Hepatocyte (in vitro differentiated cells): ENCODE results near the gene DCAF4. TPM values are rescaled to one million over a fixed set of nuclear protein-coding genes. Genes with fewer than 3 reads are reported as not detected.

ENCODE experiments used
- DNase-seq: peaks from one replicate; pipeline ENCODE4 v3.0.0-alpha.2; 2016; ENCODE audit warnings: low spot score
- H2AFZ ChIP-seq: fragments of 200-600 bp; sonication (generic); 2 replicates; pipeline ENCODE4 v1.6.0; 2016; ENCODE audit warnings: antibody characterized with exemption, mild to moderate bottlenecking
- H3K27ac ChIP-seq: fragments of 200-600 bp; sonication (generic); 2 replicates; pipeline ENCODE4 v1.5.1; 2016; ENCODE audit warnings: mild to moderate bottlenecking
- H3K27me3 ChIP-seq: fragments of 200-600 bp; sonication (generic); 2 replicates; pipeline ENCODE4 v1.6.1; 2016
- H3K36me3 ChIP-seq: fragments of 200-600 bp; sonication (generic); replicated peaks from 2 replicates; pipeline ENCODE4 v1.5.1; 2016; ENCODE audit warnings: low read depth; ENCODE audit not compliant: insufficient read depth
- H3K4me1 ChIP-seq: fragments of 200-600 bp; sonication (generic); 2 replicates; pipeline ENCODE4 v1.5.1; 2016; ENCODE audit warnings: mild to moderate bottlenecking, moderate library complexity; ENCODE audit not compliant: insufficient read depth
- H3K4me2 ChIP-seq: fragments of 200-600 bp; sonication (generic); 2 replicates; pipeline ENCODE4 v1.6.0; 2016
- H3K4me3 ChIP-seq: fragments of 200-600 bp; sonication (generic); 2 replicates; pipeline ENCODE4 v1.5.1; 2016; ENCODE audit warnings: mild to moderate bottlenecking
- H3K79me2 ChIP-seq: fragments of 200-600 bp; sonication (generic); 2 replicates; pipeline ENCODE4 v1.6.0; 2017; ENCODE audit warnings: mild to moderate bottlenecking
- H3K9me2 ChIP-seq: fragments of 200-600 bp; sonication (generic); replicated peaks from 2 replicates; pipeline ENCODE4 v1.6.0; 2017; ENCODE audit warnings: mild to moderate bottlenecking; ENCODE audit not compliant: insufficient read depth
- H3K9me3 ChIP-seq: fragments of 200-600 bp; sonication (generic); 2 replicates; pipeline ENCODE4 v1.5.1; 2016; ENCODE audit warnings: low read depth, mild to moderate bottlenecking
- H4K20me1 ChIP-seq: fragments of 200-600 bp; sonication (generic); 2 replicates; pipeline ENCODE4 v1.6.0; 2016; ENCODE audit warnings: mild to moderate bottlenecking; ENCODE audit not compliant: insufficient read depth, poor library complexity, severe bottlenecking
- CTCF ChIP-seq: fragments of 200-600 bp; sonication (generic); IDR thresholded peaks from 2 replicates; pipeline ENCODE4 v1.5.1; 2016; ENCODE audit warnings: antibody characterized with exemption, mild to moderate bottlenecking; ENCODE audit not compliant: poor library complexity
- EZH2 ChIP-seq: fragments of 200-600 bp; sonication (generic); IDR thresholded peaks from 2 replicates; pipeline ENCODE4 v1.6.1; 2016; ENCODE audit warnings: antibody characterized with exemption, mild to moderate bottlenecking, borderline replicate concordance
- EZH2phosphoT487 ChIP-seq: fragments of 200-600 bp; sonication (generic); IDR thresholded peaks from one replicate; pipeline ENCODE4 v1.6.1; 2018; ENCODE audit warnings: antibody characterized with exemption, mild to moderate bottlenecking, low read depth, moderate library complexity; ENCODE audit not compliant: unreplicated experiment, severe bottlenecking
- WGBS: methylation state at CpG from one replicate; pipeline ENCODE4 v1.1.6; 2016; ENCODE audit warnings: low lambda C conversion rate; ENCODE audit errors: missing lambda C conversion rate; 5-methylcytosine and 5-hydroxymethylcytosine counted together
- polyA plus RNA-seq: library from polyadenylated mRNA; unstranded; fragments of >200 nt; fragmentation: Nextera tagmentation; extraction: Ambion mirVana; gene quantifications from 2 replicates; pipeline ENCODE4 v1.2.1, GENCODE V29; 2016
- total RNA-seq: library from RNA; depleted of rRNA; stranded (reverse); fragments of >200 nt; gene quantifications from 2 replicates; pipeline ENCODE4 v1.2.3, GENCODE V29; 2014

DCAF4 gene
- total and polyA plus RNA-seq, 2 experiments from 2014 or later, result 8.5 to 21.6 TPM

DNA sequence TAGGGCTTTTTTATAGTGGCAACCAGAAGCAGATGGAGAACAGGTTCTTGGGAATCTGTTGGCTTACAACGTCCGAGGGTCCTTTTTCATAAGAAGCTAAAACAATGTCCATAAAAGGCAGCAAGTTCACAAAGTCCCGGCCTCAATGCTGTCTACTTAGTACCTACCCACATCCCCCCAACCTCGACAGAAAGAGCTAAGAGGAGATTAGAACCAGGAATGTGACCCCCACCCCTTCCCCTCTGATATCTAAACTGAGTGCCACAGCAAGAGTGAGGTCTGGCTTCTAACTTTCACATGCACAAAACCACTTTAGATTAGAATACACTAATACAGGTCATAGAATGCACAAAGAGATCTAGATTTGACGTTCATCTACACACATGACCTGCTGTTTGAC is 36.9 kb upstream of the DCAF4 start:
- H3K27ac ChIP-seq, result no peak overlapping the region
- TF ChIP-seq CTCF (no peak), EZH2phosphoT487 (no peak), EZH2 (peak; percentile 13)
- H3K27me3 ChIP-seq, result peaks cover 45% of the 10 kb centered on the region
- H3K79me2 ChIP-seq, result no peaks in the 10 kb centered on the region
- H3K4me3 ChIP-seq, result no peak overlapping the region
- no peak overlapping the region for H3K4me2 ChIP-seq
- H2AFZ ChIP-seq, result no peak overlapping the region
- no peak for DNase-seq
- H3K36me3 ChIP-seq, result no peaks in the 10 kb centered on the region
- 44% methylated on average over 5 of the region's 5 CpGs for WGBS
- no peaks in the 10 kb centered on the region for H4K20me1 ChIP-seq
- no peaks in the 10 kb centered on the region for H3K9me2 ChIP-seq
- H3K4me1 ChIP-seq, result peaks cover 10% of the 10 kb centered on the region
- H3K9me3 ChIP-seq, result no peaks in the 10 kb centered on the region

GRCh38 chr14:72891666-72892102 is 34.6 kb upstream of the DCAF4 start:
- peak overlapping the region; percentile 99 for H3K4me2 ChIP-seq
- H3K27me3 ChIP-seq, result peaks cover 62% of the 10 kb centered on the region
- H3K4me1 ChIP-seq, result peaks cover 14% of the 10 kb centered on the region
- H3K4me3 ChIP-seq, result peak overlapping the region; percentile 45
- H3K9me2 ChIP-seq, result no peaks in the 10 kb centered on the region
- H3K27ac ChIP-seq, result no peak overlapping the region
- DNase-seq, result no peak
- H2AFZ ChIP-seq, result peak overlapping the region; percentile 59
- under 1% methylated on average over 14 of the region's 14 CpGs for WGBS
- TF ChIP-seq CTCF, result no peak
- peak; percentile 47 for TF ChIP-seq EZH2phosphoT487
- no peak for TF ChIP-seq EZH2
- H3K79me2 ChIP-seq, result no peaks in the 10 kb centered on the region
- H4K20me1 ChIP-seq, result no peaks in the 10 kb centered on the region
- no peaks in the 10 kb centered on the region for H3K36me3 ChIP-seq
- no peaks in the 10 kb centered on the region for H3K9me3 ChIP-seq

GRCh38 chr14:72892103-72892878 is 34.0 kb upstream of the DCAF4 start:
- H3K4me1 ChIP-seq, result peaks cover 14% of the 10 kb centered on the region
- peak overlapping the region; percentile 99 for H3K4me2 ChIP-seq
- no peaks in the 10 kb centered on the region for H3K9me2 ChIP-seq
- no peak overlapping the region for H3K27ac ChIP-seq
- H3K4me3 ChIP-seq, result peak overlapping the region; percentile 45
- H2AFZ ChIP-seq, result peak overlapping the region; percentile 59
- H4K20me1 ChIP-seq, result no peaks in the 10 kb centered on the region
- WGBS, result under 1% methylated on average over 47 of the region's 47 CpGs
- TF ChIP-seq EZH2phosphoT487 (peak; percentile 14), EZH2 (peak; percentile 86), CTCF (no peak)
- H3K79me2 ChIP-seq, result no peaks in the 10 kb centered on the region
- DNase-seq, result peak; percentile 14
- no peaks in the 10 kb centered on the region for H3K9me3 ChIP-seq
- H3K36me3 ChIP-seq, result no peaks in the 10 kb centered on the region
- H3K27me3 ChIP-seq, result peaks cover 64% of the 10 kb centered on the region
